GM23248 (cell line): ENCODE results near the gene GFOD1. TPM values are rescaled to one million over a fixed set of nuclear protein-coding genes. Genes with fewer than 3 reads are reported as not detected.

Experiments
- DNase-seq: peaks from one replicate; pipeline ENCODE4 v3.0.0-alpha.2; 2015
- H2AFZ ChIP-seq: fragments of 200-600 bp; sonication (generic); 2 replicates; pipeline ENCODE4 v1.6.1; 2016; ENCODE audit warnings: antibody characterized with exemption
- H3F3A ChIP-seq: fragments of 200-600 bp; sonication (generic); 2 replicates; pipeline ENCODE4 v1.6.1; 2016; ENCODE audit warnings: mild to moderate bottlenecking, antibody characterized with exemption, mixed run types; ENCODE audit not compliant: insufficient read depth
- H3K27ac ChIP-seq: fragments of 200-600 bp; sonication (generic); 2 replicates; pipeline ENCODE4 v1.5.1; 2016; ENCODE audit warnings: mild to moderate bottlenecking
- H3K27me3 ChIP-seq: fragments of 200-600 bp; sonication (generic); replicated peaks from 2 replicates; pipeline ENCODE4 v1.6.1; 2016; ENCODE audit warnings: mild to moderate bottlenecking; ENCODE audit not compliant: insufficient read depth
- H3K36me3 ChIP-seq: fragments of 200-600 bp; sonication (generic); 2 replicates; pipeline ENCODE4 v1.6.1; 2016; ENCODE audit warnings: low read depth, mild to moderate bottlenecking
- H3K4me1 ChIP-seq: fragments of 200-600 bp; sonication (generic); 2 replicates; pipeline ENCODE4 v1.6.1; 2016; ENCODE audit warnings: mild to moderate bottlenecking; ENCODE audit not compliant: insufficient read depth
- H3K4me2 ChIP-seq: fragments of 200-600 bp; sonication (generic); one replicate; pipeline ENCODE4 v1.6.1; 2016; ENCODE audit warnings: mild to moderate bottlenecking; ENCODE audit not compliant: unreplicated experiment
- H3K4me3 ChIP-seq: fragments of 200-600 bp; sonication (generic); 2 replicates; pipeline ENCODE4 v1.5.1; 2016; ENCODE audit warnings: mild to moderate bottlenecking
- H3K79me2 ChIP-seq: fragments of 200-600 bp; sonication (generic); 2 replicates; pipeline ENCODE4 v1.6.1; 2016; ENCODE audit warnings: mild to moderate bottlenecking; ENCODE audit not compliant: insufficient read depth
- H3K9ac ChIP-seq: fragments of 200-600 bp; sonication (generic); 2 replicates; pipeline ENCODE4 v1.6.1; 2016; ENCODE audit warnings: mild to moderate bottlenecking
- H3K9me2 ChIP-seq: fragments of 200-600 bp; sonication (generic); 2 replicates; pipeline ENCODE4 v1.6.1; 2016; ENCODE audit warnings: mixed run types, mild to moderate bottlenecking, moderate library complexity; ENCODE audit not compliant: insufficient read depth
- H3K9me3 ChIP-seq: fragments of 200-600 bp; sonication (generic); one replicate; pipeline ENCODE4 v1.6.1; 2017; ENCODE audit warnings: low read depth
- H4K20me1 ChIP-seq: fragments of 200-600 bp; sonication (generic); 2 replicates; pipeline ENCODE4 v1.6.0; 2016; ENCODE audit not compliant: insufficient read depth
- EZH2 ChIP-seq: fragments of 200-600 bp; sonication (generic); IDR thresholded peaks from 2 replicates; pipeline ENCODE4 v1.6.1; 2018; ENCODE audit warnings: antibody characterized with exemption, mild to moderate bottlenecking; ENCODE audit not compliant: insufficient read depth, poor library complexity, severe bottlenecking
- EZH2phosphoT487 ChIP-seq: fragments of 200-600 bp; sonication (generic); IDR thresholded peaks from 2 replicates; pipeline ENCODE4 v1.6.1; 2018; ENCODE audit warnings: antibody characterized with exemption, moderate library complexity, mild to moderate bottlenecking, low read depth; ENCODE audit not compliant: insufficient read depth
- WGBS, 2 experiments: methylation state at CpG; one replicate each; pipeline ENCODE4 v1.1.6; 2015 to 2017; ENCODE audit warnings: low lambda C conversion rate in 2 of 2, low coverage in 1 of 2; ENCODE audit errors: missing lambda C conversion rate in 2 of 2; 5-methylcytosine and 5-hydroxymethylcytosine counted together
- in situ Hi-C: fragments of 300-500 bp; cut with MboI; formaldehyde crosslinking; loops from 2 replicates; pipeline ENCODE4 v1.15.0; 2020
- polyA plus RNA-seq: library from polyadenylated mRNA; unstranded; fragments of >200 nt; fragmentation: Nextera tagmentation; extraction: Ambion mirVana; gene quantifications from 2 replicates; pipeline ENCODE4 v1.2.1, GENCODE V29; 2016
- total RNA-seq: library from RNA; depleted of rRNA; stranded (reverse); fragments of >200 nt; shearing (Covaris generic); gene quantifications from 2 replicates; pipeline ENCODE4 v1.2.3, GENCODE V29; 2014

Gene GFOD1
- total and polyA plus RNA-seq, 2 experiments from 2014 or later, result 0.84 to 0.97 TPM

DNA sequence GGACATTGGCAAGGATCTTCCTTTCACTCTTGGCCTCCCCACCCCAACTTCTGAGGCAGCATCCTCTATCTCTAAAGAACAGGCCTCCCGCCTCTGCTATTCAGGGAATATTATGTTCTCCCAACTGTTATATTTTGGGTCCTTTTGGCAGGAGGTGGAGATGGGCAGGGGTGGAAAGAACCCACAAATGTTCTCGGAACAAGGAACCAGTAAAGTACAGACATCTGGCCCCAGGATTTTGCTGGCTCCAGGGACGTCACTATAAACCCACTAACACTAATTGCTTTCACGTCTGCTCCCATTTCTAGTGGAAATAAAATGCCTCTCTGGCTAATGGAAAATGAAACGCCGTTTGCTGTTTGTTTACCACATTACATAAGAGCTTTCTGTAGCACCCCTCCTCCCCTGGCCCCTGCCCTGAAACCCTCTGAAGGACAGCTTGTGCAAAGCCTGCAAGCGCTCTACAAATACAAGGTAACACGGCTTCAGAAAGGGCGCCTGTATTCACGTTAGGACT lies 81.4 kb downstream of the GFOD1 start:
- H2AFZ ChIP-seq, result peak overlapping the region; percentile 26; the same call in 1 of the 2 replicates
- no peaks in the 10 kb centered on the region for H3K9me3 ChIP-seq
- H3K27ac ChIP-seq, result no peak overlapping the region
- H3K27me3 ChIP-seq, result no peaks in the 10 kb centered on the region
- 48 to 49% methylated on average over 10 of the region's 10 CpGs for WGBS, 2 experiments
- H3K36me3 ChIP-seq, result no peaks in the 10 kb centered on the region
- no peaks in the 10 kb centered on the region for H4K20me1 ChIP-seq
- H3K9me2 ChIP-seq, result no peaks in the 10 kb centered on the region
- in situ Hi-C loops, result no loop called here
- no peak for DNase-seq
- no peak overlapping the region for H3K4me3 ChIP-seq
- H3K9ac ChIP-seq, result no peak overlapping the region
- H3K4me1 ChIP-seq, result peaks cover 23% of the 10 kb centered on the region
- H3K79me2 ChIP-seq, result no peaks in the 10 kb centered on the region
- no peak for TF ChIP-seq EZH2phosphoT487
- TF ChIP-seq EZH2, result no peak
- peaks cover 8% of the 10 kb centered on the region; the same call in 1 of the 2 replicates for H3F3A ChIP-seq
- no peak overlapping the region for H3K4me2 ChIP-seq

- H3K79me2 ChIP-seq, result no peaks in the 10 kb centered on the region
- no peak overlapping the region for H3K4me3 ChIP-seq
- H3K36me3 ChIP-seq, result no peaks in the 10 kb centered on the region
- no peak overlapping the region for H3K9ac ChIP-seq
- H3K9me2 ChIP-seq, result no peaks in the 10 kb centered on the region
- H3K4me2 ChIP-seq, result no peak overlapping the region
- TF ChIP-seq EZH2phosphoT487, result no peak
- TF ChIP-seq EZH2, result no peak
- DNase-seq, result no peak
- no peak overlapping the region for H2AFZ ChIP-seq
- H4K20me1 ChIP-seq, result no peaks in the 10 kb centered on the region
- peaks cover 8% of the 10 kb centered on the region; the same call in 1 of the 2 replicates for H3F3A ChIP-seq
- H3K27ac ChIP-seq, result no peak overlapping the region
- H3K27me3 ChIP-seq, result no peaks in the 10 kb centered on the region
- H3K4me1 ChIP-seq, result peaks cover 23% of the 10 kb centered on the region
- in situ Hi-C loops, result no loop called here
- no peaks in the 10 kb centered on the region for H3K9me3 ChIP-seq
These were observed 82.5 kb downstream of the GFOD1 start for GRCh38 chr6:13404892-13405254.

GRCh38 chr6:13404228-13404891 lies 83.0 kb downstream of the GFOD1 start:
- Histone ChIP-seq H3F3A (peaks cover 8% of the 10 kb centered on the region; the same call in 1 of the 2 replicates), H3K9me2 (no peaks in the 10 kb centered on the region), H4K20me1 (no peaks in the 10 kb centered on the region), H2AFZ (peak overlapping the region; percentile 72), H3K27me3 (no peaks in the 10 kb centered on the region), H3K4me2 (peak overlapping the region; percentile 16), H3K4me3 (0 out of 2 replicates have a peak overlapping the region, but pooled peaks have one; percentile 23), H3K36me3 (no peaks in the 10 kb centered on the region), H3K79me2 (no peaks in the 10 kb centered on the region), H3K9me3 (no peaks in the 10 kb centered on the region), H3K27ac (peak overlapping the region; percentile 27), H3K4me1 (peaks cover 23% of the 10 kb centered on the region), H3K9ac (0 out of 2 replicates have a peak overlapping the region, but pooled peaks have one; percentile 15)
- in situ Hi-C loops, result no loop called here
- DNase-seq, result peak; percentile 68
- WGBS, 2 experiments, result 60 to 63% methylated on average over 5 of the region's 5 CpGs
- TF ChIP-seq EZH2, result no peak
- TF ChIP-seq EZH2phosphoT487, result no peak

DNA sequence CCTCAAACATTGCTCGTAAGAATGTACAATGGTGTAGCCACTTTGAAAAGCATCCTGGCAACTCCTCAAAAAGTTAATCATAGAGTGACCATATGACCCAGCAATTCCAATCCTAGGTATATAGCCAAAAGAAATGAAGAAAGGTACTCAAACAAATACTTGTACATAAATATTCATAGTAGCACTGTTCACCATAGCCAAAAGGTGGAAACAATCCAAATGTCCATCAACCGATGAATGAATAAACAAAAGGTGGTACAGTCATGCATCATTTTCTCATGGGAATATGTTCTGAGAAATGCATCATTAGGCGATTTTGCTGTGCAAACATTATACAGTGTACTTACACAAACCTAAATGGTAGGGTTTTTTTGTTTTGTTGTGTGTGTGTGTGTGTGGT lies 84.7 kb downstream of the GFOD1 start:
- in situ Hi-C loops, result no loop called here
- Histone ChIP-seq H3K27ac (no peak overlapping the region), H3K79me2 (no peaks in the 10 kb centered on the region), H3F3A (peaks cover 8% of the 10 kb centered on the region; the same call in 1 of the 2 replicates), H3K36me3 (no peaks in the 10 kb centered on the region), H3K9me2 (no peaks in the 10 kb centered on the region), H4K20me1 (no peaks in the 10 kb centered on the region), H3K4me3 (no peak overlapping the region), H3K4me1 (peaks cover 19% of the 10 kb centered on the region), H3K9ac (no peak overlapping the region), H3K4me2 (no peak overlapping the region), H3K9me3 (no peaks in the 10 kb centered on the region), H2AFZ (no peak overlapping the region), H3K27me3 (no peaks in the 10 kb centered on the region)
- WGBS, 2 experiments, result 95 to 97% methylated on average over 3 of the region's 3 CpGs
- TF ChIP-seq EZH2, result no peak
- no peak for TF ChIP-seq EZH2phosphoT487
- DNase-seq, result no peak
